NCI-H2227 treated with DMSO at 0.1 percent for 48 hours (cell line): Measurements from ENCODE around the gene EMP3.
A peak's percentile ranks its signal among the peaks of the same experiment; 100 is the strongest.
"Not testable (repeated sequence)": the region's sequence is repeated elsewhere in the genome, so short reads cannot be mapped to it uniquely, and the experiment has no call there.

Source experiments
- DNase-seq: peaks from one replicate; lab custom pipeline; 2025; lab: John Stamatoyannopoulos, UW

EMP3 gene

GRCh38 chr19:48348045-48348444, 22.7 kb downstream of the EMP3 start:
- DNase-seq, result no peak

DNA sequence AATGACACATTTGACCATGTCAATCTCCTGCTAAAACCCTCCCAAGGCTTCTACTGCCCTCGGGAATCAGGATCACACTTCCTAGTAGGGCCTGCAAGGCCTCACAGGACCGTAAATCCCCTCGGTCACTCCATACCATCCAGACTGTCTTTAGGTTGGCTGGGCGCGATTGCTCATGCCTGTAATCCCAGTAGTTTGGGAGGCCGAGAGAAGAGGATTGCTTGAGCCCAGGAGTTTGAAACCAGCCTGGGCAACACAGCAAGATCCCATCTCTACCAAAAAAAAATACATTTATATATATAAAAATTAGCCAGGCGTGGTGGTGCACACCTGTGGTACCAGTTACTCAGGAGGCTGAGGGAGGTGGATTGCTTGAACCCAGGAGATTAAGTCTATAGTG, 23.4 kb downstream of the EMP3 start:
- no peak for DNase-seq

GRCh38 chr19:48350856-48351255, 25.5 kb downstream of the EMP3 start:
- no peak for DNase-seq

DNA sequence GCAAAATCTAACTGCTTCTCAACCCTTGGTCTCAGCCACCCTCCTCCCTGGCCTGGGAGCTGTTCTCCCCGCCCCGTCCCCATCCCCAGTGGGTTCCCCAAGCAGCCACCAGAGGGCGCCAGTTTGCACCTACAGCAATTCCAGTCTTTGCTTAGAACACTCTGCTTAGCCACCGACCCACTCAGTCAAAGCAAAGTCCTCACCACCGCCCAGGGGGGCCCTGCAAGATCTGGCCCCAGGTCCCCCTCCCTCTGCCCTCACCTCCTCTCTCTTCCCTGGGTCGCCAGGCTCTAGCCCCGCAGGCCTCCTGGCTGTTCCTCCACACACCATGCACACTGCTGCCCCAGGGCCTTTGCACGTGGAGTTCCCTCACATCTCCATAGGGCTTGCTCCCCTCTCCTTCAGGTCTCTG, 26.0 kb downstream of the EMP3 start:
- peak; percentile 19 for DNase-seq

DNA sequence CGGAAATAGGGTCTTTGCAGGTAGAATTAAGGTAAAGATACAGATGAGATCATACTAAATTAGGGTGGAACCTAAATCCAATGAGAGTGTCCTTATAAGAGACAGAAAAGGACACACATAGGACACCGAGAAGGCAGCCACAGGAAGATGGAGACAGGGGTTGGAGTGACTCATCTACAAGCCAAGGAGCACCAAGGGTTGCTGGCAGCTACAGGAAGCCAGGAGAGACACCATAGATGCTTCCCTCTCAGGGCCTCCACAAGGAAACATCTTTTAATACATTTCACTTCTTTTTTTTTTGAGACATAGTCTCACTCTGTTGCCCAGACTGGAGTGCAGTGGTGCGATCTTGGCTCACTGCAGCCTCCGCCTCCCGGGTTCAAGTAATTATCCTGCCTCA, 28.3 kb downstream of the EMP3 start:
- DNase-seq, result no peak

DNA sequence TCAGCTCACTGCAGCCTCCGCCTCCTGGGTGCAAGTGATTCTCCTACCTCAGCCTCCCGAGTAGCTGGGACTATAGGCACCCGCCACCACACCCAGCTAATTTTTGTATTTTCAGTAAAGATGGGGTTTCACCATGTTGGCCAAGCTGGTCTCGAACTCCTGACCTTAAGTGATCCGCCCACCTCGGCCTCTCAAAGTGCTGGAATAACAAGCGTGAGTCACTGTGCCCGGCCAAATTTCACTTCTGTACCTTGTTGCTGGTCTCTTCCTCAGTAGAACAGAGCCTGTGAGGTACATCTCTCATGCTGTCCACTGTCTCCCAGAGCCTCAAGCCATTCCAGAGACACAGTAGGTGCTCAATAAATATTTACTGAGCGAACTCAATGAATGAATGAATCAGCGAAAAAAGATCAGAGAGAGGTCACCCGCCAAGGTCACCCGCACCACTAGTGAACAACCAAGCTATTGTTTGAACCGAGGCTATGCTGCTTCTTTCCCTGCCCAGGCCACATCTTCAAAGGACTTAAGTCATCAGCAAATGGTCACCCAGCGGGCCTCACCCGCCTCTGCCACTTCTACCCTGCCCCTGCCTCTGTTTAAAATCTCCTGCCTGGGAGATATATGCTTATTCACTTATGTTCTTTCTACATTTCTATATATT, 29.1 kb downstream of the EMP3 start:
- DNase-seq, result no peak

GRCh38 chr19:48355365-48355954, 30.1 kb downstream of the EMP3 start:
- no peak for DNase-seq

DNA sequence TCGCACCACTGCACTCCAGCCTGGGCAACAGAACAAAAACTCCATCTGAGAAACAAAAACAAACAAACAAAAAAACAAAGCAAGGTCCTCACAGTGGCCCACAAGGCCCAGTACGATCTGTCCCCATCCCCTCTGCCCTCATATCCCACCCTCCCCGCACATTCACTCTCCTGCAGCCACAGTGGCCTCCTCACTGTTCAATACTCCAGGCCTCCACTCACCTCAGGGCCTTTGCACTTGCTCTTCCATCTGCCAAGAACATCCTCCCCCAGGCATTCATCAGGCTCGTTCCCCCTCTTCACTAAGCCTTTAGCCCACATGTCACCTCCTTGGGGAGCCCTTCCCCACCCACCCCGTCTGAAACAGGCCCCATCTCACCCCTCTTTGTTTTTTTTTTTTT, 33.8 kb downstream of the EMP3 start:
- no peak for DNase-seq

- DNase-seq, result no peak
These were observed 36.6 kb downstream of the EMP3 start for GRCh38 chr19:48361912-48362311.

DNA sequence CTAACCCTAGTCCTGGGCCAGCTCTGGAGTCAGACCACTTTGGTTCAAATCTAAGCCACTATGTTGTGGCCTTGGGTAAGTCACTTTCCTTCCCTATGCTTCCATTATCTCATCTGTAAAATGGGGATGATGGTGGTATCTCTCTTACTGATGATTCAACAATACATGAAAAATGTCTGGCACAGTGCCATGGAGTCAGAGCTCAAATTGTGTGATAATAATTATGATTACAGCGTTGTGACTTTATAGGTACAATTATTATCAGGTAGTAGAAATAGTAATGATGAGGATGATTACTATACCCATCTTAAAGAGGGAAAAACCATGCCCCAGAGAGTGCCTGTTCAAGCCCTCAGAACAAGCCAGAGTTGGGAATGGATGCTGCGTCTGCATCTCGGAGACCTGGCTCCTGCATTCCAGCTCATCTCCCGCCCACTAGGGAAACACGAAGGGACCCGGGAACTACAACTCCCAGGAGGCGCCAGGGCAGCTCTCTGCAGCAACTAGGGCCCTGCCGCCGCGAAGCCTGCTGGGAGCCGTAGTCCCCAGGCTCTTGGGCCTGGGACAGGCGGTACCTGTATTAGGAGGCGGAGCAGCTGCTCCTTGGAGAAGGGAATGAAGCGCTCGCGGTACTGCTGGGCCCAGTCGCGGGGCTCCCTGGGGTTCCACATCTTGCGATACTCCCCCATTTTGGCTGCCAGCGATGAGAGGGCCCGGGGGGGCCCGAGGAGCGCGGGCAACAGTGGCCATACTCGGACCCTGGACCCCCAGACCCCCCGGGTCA, 37.6 kb downstream of the EMP3 start:
- DNase-seq, result peak; percentile 89

DNA sequence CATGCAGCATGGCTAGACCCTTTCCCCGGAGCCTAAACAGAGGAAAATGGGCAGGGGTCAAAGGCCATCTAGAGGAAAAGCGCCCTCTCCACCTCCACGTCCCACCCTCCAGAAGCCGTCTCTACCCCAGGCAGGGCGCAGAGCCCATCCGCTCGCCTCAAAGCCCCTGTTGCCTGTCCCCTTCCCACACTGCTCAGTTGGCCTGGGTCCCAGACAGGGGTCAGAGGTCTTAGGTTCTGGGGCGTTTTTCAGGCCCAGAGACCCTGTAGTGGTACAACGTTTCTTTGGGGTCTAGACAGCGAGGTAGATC, 38.1 kb downstream of the EMP3 start:
- no peak for DNase-seq

DNA sequence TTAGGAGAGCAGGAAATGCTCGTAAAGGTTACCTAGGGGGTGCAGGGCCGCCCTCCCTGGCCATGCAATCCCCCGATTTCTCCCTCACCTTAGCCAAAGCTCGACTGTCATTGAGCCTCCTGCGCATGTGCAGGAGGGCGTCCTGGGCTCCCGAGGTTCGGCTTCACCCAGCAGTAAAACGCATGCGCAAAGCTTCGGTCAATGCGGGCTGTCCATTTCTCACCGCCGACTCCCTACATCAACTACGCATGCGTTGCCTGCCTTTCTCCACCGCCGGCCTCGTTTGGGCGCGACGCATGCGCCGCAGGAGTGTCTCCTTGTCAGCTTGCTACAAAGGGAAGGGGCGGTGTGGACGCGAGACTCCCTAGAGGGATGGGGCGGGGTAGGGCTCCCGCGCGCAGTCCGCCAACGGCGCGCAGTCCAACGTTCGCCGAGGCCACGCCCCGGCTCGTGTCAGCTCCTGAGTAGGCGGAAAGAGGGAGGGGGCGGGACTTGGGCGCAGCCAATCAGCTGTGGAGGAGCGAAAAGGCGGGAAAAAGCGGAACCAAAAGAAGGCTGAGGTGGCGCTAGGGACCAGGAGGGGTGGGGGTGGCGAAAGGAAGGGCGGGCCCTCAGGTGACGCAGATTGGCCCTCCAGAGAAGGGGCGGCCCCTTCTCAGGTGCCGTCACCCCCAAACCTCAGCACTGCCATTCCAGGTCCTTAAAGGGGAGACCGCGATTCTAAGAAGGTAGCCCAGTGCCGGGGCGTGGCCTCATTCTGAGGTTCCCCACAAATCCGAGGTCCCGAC, 38.7 kb downstream of the EMP3 start, which contains the start of the genes SYNGR4 and TMEM143:
TSS of gene SYNGR4 (plus strand) at position 558 of the 788 bp plus-strand sequence. CDS start 1,476 bp downstream, outside the sequence.
TSS of gene TMEM143 (minus strand) at position 131 of the 788 bp plus-strand sequence. CDS start at position 111, 20 bp downstream.
- DNase-seq, result peak; percentile 97

DNA sequence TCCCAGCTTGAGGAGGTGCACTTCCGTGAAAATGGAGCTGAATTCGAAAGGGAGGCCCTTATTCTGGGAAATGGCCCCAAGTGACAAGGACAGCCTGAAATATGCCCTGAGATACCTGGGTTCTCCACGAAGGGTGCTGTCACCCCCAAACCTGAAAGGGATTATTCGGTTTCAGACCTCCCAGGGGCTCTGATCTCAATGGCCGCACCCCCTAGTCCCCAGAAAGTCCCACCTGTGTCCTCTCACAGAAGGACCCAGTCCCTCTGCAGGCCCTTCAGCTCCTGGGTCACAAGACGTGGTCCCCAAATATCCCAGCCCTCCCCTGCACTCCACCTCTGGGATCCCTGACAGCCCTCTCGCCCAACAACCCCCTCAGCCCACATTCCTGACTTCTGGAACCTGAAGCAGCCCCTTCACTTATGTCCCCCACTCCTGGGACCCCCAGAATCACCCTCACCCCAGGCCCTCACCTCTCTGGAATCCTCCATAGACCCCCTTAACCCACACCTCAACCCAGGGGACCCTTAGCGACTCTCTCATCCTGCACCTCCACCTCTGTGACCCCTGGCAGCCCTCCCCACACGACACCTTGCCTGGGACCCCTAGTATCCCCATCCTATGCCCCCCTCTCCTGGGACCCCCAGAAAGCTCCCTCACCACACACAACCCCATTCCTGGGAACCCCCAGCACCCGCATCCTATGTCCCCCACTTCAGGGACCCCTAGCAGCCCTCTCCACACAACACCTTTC, 39.4 kb downstream of the EMP3 start:
- DNase-seq, result no peak

DNA sequence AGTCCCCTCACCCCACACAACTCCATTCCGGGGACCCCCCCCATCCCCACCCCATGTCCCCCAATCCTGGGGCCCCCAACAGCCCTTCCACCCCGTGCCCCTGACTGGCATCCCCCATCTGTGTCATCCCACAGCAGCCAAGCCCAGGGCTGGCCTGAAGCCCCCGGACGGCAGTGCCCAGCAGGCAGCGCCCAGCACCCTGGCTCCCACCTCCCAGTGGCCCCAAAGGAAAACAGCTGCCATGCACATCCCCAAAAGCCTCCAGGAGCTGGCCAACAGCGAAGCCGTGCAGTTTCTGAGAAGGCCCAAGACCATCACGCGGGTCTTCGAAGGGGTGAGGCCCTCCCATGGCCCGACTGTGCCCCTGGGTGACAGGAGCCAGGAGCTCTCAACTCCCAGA, 40.2 kb downstream of the EMP3 start:
- no peak for DNase-seq

DNA sequence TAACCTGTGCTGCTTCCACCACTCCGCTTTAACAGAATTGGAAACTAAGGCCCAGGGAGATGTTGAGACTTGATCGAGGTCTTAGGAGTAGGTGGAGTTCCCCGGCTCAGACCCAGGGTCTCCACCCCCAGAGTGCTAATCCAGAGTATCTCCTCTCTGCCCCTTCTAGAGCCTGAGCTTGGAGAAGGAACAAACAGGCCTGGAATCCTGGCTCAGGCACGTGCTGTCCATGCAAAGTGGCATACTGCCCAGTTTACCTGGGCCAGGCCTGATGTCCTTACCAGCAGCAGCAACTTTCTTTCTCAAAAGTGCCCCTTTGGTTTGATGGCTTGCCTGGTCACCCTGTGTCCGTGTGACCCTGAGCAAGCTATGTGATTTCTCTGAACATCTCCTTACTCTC, 42.5 kb downstream of the EMP3 start:
- DNase-seq, result no peak

GRCh38 chr19:48368936-48369335, 43.6 kb downstream of the EMP3 start:
- DNase-seq, result no peak

DNA sequence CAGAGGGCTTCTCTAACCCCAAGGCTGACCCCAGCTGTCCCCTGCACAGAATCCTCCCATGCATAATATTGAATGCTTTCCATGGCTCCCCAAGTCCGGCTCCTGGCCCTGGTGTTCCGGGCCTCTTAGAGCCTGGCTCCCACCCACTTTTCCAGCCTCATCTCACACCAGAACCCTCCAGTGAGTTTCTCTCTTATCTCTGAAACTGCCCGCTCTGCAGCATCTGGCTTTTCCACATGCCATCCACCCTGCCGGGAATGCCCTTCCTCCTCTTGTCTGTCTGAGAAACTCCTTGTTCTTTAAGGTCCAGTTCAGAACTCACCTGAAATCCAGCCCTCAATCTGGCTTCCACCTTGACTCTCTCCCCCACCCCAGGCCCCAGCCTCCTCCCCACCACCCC, 45.6 kb downstream of the EMP3 start:
- no peak for DNase-seq

DNA sequence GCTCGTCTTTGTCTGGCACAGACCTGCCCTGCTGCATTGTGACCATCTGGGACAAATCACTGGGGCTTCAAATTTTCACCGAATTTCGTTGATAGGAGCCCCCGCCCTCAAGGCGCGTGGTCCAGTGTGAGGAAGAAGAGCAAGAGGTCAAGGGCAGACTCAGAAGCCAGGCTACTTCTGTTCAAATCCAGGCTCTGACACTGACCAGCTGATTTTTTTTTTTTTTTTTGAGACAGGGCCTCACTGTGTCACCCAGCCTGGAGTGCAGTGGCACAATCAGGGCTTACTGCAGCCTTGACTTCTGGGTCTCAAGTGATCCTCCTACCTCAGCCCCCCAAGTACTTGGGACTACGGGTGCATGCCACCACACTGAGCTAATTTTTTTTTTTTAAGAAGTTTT, 46.0 kb downstream of the EMP3 start:
- no peak for DNase-seq

GRCh38 chr19:48371771-48372170, 46.4 kb downstream of the EMP3 start:
- not testable (repeated sequence) for DNase-seq

- peak; percentile 25 for DNase-seq
These were observed 47.6 kb downstream of the EMP3 start for GRCh38 chr19:48372904-48373303.

- no peak for DNase-seq
These were observed 48.2 kb downstream of the EMP3 start for GRCh38 chr19:48373567-48373966.

- no peak for DNase-seq
These were observed 52.8 kb downstream of the EMP3 start for GRCh38 chr19:48378194-48378570.
